ENCODE measurements around the gene DCAF11.

Gene DCAF11

GRCh38 chr14:24121210-24121609, 6.6 kb downstream of the DCAF11 start:
- DNase-seq (ENCODE audit: low read depth), result no peak

GRCh38 chr14:24122416-24122815, 7.8 kb downstream of the DCAF11 start:
- DNase-seq (ENCODE audit: low read depth), result no peak

- DNase-seq (ENCODE audit: low read depth), result no peak
Observed at GRCh38 chr14:24122898-24123297, 8.3 kb downstream of the DCAF11 start.

DNA sequence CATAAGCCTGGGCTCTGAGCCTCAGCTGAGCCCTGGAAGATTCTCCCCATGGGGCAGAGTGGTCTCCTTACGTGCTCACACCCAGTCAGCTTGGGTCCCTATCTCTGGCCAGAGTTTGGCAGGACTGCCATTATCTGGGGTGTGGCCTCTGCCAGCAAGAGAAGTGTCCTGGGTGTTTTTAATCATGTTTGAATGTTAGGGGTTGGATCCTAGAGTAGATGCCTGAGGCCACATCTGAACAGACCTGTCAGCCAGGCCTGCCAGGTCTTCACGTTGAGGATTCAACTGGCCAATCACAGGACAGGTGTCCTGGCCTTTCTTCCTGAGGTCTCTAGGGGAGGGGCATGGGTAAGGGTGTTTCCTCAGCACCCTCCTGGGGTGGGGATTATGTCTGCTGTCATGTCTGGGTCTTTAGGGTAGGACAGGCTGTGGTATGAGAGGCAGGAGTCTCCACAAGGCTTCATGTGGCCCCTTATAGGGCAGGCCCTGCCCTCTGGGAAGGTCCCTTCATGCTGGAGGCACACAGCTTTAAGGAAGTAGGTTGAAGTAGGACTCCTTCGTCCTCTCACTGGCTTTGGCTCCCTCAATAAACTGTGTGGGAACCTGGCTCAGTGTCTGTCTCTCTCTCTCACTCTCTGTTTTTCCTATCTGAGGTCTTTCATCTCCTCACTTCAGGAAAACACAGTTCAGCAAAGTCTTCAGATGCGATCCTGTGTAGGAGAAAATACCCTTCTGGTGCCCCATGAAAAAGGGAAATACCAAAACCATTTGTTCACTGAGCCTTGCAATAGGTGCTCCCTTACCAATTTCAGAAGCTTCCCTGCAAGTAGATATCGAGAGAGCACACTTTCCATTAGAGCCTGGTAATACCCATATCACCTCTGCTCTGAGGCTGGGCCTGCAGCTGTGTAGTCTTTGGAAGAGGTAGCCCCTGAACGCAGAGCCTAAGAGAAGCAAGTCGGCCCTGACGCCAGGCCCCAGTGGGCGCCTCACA, 9.1 kb downstream of the DCAF11 start:
- DNase-seq (ENCODE audit: low read depth), result no peak

DNA sequence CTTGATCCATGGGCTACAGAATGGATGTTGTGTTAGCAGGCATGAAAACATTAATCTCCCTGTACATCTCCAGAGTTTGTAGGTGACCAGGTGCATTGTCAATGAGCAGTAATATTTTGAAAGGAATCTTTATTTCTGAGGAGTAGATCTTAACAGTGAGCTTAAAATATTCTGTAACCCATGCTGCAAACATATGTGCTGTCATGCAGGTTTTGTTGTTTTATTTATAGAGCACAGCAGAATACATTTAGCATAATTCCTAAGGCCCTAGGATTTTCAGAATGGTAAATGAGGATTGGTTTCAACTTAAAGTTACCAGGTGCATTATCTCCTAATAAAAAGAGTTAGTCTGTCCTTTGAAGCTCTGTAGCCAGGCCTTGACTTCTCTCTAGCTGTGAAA, 12.4 kb downstream of the DCAF11 start:
- no peak for DNase-seq (ENCODE audit: low read depth)

- no peak for DNase-seq (ENCODE audit: low read depth)
Observed at GRCh38 chr14:24127673-24128072, 13.1 kb downstream of the DCAF11 start.

DNA sequence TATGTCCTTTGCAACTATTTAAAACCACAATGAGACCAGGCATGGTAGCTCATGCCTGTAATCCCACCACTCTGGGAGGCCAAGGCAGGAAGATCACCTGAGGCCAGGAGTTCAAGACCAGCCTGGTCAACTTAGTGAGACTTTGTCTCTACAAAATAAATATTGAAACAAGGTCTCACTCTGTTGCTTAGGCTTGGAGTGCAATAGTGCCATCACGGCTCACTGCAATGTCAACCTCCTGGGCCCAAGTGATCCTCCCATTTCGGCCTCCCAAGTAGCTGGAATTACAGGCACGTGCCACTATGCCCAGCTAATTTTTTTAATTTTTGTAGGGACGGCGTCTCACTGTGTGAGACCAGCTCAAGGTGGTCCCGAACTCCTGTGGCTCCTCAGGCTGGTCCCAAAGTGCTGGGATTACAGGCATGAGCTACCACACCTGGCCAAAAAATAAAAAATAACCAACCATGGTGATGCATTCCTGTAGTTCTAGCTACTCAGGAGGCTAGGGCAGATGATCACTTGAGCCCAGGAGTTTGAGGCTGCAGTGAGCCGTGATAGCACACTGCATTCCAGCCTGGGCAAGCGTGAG, 14.9 kb downstream of the DCAF11 start:
- DNase-seq (ENCODE audit: low read depth), result no peak

- DNase-seq (ENCODE audit: low read depth), result no peak
Observed at GRCh38 chr14:24130380-24130716, 15.8 kb downstream of the DCAF11 start, which contains the start of gene FITM1. Gene FITM1, plus strand, starts transcription at chr14:24130659. Its CDS starts 905 bp downstream, at chr14:24131564.

DNA sequence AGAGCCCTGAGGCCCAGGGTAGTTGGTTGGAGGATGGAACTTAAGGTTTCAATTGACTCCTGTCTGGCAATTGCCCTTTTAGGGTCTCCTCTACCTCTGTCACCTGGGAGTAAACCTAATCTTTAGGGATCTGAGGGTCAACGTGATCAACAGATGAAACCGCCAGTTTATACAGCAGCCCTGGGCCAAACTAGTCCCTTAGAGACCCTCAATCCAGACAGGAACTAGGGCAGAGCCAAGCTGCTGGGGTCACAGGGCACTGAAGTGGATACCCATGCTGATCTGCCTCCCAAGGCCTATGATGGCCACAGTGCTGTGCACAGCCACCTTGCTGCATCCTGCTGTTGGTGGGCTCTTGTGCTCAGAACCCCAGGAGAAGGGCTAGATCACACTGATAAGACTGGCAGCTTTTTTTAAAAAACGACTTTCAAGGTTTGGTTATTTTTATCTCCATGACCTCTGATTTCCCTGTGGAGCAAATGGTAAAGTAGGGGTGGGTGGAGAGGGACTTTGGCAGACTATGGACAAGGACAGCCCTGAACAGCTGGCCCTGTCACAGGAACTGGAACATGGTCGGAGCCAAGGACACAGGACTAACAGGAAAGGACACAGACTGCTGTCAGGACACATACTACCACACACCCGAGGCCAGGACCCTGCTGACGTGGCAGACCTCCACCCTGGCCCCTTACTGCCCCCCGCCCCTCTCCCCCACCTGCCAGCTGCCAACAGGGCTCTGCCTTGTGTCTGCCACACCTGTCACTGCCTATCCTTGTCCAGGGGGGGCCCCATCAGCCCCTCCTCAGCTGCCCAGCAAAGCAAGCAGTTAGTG, 16.4 kb downstream of the DCAF11 start:
- no peak for DNase-seq (ENCODE audit: low read depth)

DNA sequence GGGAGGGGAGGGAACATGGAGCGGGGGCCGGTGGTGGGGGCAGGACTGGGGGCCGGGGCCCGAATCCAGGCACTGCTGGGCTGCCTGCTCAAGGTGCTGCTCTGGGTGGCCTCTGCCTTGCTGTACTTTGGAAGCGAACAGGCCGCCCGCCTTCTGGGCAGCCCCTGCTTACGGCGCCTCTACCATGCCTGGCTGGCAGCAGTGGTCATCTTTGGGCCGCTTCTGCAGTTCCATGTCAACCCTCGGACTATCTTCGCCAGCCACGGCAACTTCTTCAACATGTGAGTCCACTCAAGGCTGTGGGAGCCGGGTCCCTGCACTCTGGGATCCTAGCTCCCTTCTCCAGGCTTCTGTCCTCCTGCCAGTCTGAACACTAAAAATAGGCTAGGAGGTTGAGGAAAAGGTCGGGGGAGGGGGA, 17.0 kb downstream of the DCAF11 start:
- DNase-seq (ENCODE audit: low read depth), result no peak

- peak; percentile 16 for DNase-seq (ENCODE audit: low read depth)
Observed at GRCh38 chr14:24132061-24132685, 17.6 kb downstream of the DCAF11 start.

GRCh38 chr14:24132976-24133375, 18.4 kb downstream of the DCAF11 start:
- no peak for DNase-seq (ENCODE audit: low read depth)

DNA sequence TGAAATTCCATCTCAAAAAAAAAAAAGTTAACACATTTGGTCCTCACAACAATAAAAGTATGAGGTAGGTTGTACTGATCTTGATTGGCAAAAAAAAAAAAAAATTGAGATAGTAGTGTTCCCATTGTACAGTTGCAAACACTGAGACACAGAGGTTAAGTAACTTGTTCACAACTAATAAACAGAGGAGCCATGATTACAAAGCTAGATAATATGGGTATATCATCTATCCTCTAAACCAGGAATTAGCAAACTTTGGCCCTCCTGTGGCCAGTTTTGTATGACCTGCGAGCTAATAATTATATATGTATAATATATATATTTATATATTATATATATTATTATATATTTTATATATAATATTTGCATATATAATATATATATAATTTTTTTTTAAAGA, 19.2 kb downstream of the DCAF11 start:
- no peak for DNase-seq (ENCODE audit: low read depth)

GRCh38 chr14:24135584-24135833, 20.9 kb downstream of the DCAF11 start:
- DNase-seq (ENCODE audit: low read depth), result no peak

DNA sequence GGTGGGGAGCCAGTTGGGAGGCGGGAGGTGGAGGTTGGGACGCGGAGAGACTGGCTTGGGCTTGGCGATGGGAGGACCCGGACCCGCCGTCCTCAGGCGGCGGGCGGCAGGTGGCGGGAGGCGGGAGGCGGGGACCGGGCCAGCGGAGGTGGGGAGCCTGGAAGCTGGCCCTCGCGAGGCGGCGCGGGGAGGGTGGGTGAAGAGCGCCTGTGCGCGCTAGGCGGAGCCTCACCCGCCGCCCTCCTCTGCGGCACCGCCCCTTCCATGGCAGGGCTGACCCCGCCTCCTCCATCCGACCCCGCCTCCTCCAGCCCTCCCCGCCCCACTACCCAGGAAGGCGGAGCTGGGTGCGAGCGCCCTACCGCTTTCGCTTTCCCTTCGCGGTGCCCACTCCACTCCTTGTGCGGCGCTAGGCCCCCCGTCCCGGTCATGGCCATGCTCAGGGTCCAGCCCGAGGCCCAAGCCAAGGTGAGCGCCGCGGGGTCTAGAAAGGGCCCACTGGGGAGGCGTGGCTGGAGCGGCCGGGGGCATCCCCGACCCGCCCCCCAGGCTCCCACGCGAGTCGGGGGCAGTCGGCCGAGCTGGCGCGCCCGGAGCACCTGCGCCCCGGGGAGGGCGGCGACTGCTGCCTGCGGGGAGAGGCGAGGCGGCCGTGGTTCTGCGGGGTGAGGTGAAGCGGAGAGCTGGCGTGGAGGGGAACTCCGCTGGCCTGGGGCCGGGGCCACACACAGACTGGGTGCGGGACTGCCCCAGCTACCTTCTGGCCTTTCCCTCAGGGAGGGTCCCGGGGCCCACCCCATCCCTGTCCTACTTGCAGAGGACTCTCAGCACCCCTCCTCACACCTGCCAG, 21.5 kb downstream of the DCAF11 start, which contains the start of gene PSME1:
Gene PSME1 (plus strand): TSS at position 361 of the 850 bp plus-strand sequence. CDS start 69 bp downstream, at position 430.
- DNase-seq (ENCODE audit: low read depth), result peak; percentile 92

GRCh38 chr14:24136684-24137528, 22.3 kb downstream of the DCAF11 start:
- no peak for DNase-seq (ENCODE audit: low read depth)

DNA sequence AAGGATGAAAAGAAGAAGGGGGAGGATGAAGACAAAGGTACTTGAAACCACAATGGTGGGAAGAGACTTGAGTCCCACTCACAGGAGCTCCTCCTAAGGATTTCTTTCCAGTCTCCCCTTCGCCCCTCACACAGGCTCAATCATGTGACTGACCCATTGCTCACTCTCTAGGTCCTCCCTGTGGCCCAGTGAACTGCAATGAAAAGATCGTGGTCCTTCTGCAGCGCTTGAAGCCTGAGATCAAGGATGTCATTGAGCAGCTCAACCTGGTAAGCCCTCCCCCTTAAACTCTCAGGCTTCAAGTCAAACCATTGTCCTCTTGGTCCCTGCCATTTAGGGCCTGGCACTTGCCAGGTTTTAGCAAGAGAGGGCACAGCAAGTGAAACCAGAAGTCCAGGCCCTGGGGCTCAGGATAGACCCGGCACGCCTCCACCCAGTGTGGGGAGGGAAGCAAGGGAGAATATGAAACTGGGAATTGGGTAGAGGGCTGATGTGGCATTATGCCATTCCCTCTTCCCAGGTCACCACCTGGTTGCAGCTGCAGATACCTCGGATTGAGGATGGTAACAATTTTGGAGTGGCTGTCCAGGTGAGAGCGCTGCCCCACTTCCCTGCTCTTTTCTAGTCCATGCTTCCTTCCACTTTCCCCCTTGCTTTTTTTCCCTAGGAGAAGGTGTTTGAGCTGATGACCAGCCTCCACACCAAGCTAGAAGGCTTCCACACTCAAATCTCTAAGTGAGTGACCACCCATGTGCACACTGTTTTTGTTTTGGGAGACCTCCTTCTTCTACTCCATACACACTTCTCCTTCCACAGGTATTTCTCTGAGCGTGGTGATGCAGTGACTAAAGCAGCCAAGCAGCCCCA, 23.2 kb downstream of the DCAF11 start:
- DNase-seq (ENCODE audit: low read depth), result no peak

- no peak for DNase-seq (ENCODE audit: low read depth)
Observed at GRCh38 chr14:24138396-24139271, 24.1 kb downstream of the DCAF11 start.

All from T follicular helper cell (primary cell).